Measurements from ENCODE around the gene EXOC3L1.

EXOC3L1 gene, protein sequence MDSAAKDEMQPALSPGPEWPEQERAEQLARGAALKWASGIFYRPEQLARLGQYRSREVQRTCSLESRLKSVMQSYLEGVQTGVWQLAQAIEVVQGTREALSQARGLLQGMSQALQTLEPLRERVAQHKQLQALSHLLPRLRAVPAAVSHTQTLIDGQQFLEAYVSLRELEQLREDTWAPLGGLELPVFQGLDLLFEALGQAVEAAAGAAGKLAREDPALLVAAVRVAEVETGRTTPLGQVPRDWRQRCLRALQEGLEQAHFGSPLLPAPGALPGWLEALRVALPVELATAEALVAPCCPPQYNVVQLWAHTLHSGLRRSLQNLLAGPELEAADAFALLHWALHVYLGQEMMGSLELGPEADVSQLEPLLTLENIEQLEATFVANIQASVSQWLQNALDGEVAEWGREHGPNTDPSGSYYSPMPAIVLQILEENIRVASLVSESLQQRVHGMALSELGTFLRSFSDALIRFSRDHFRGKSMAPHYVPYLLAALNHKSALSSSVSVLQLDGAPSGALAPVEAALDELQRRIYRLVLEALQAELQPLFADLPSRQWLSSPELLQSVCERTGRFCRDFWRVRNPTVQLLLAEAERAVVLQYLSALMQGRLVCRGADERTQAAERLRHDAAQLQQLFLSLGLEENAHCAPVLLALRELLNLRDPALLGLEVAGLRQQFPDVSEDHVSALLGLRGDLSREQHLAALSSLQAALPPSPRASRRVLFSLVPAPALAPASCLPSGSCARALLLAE

DNA sequence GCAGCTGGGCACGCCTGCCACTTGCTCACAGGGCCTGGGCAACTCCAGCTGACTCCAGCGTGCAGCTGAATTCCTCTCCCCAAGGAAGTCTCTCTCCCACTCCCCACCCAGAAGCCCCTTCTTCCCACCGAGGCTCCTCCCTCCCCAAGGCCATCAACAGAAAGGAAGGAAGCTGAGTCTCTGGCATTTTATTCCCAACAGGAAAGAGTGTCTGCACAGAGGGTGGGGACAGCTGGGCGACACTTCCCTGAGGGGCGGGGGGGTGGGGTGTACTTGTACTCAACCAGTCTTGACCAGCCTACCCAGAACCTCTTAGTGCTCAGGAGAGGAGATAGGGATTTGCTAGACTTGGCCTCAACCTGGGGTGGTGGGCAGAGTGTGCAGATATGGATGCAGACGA is at the start of gene EXOC3L1:
Gene EXOC3L1 (minus strand): TSS at position 96 of the 400 bp plus-strand sequence. CDS start 460 bp downstream, outside the sequence.
- Histone ChIP-seq H3K9ac (ENCODE audit: low read depth, low read length) (no peak within 1 kb of the TSS), H3K27me3 (ENCODE audit: control insufficient read depth, insufficient read depth, low read length) (peaks cover 17% of the 10 kb centered on the region), H3K4me1 (ENCODE audit: control insufficient read depth, insufficient read depth, low read length) (0 out of 2 replicates have a peak, but pooled peaks cover 7% of the 10 kb centered on the region), H3K4me3 (ENCODE audit: low read depth, low read length) (no peak within 1 kb of the TSS), H3K36me3 (ENCODE audit: control insufficient read depth, insufficient read depth, low read length) (peaks cover 21% of the 10 kb centered on the region), H3K27ac (ENCODE audit: low read depth, low read length) (no peak within 1 kb of the TSS), H3K9me3 (ENCODE audit: control insufficient read depth, insufficient read depth, low read length) (no peaks in the 10 kb centered on the region)

DNA sequence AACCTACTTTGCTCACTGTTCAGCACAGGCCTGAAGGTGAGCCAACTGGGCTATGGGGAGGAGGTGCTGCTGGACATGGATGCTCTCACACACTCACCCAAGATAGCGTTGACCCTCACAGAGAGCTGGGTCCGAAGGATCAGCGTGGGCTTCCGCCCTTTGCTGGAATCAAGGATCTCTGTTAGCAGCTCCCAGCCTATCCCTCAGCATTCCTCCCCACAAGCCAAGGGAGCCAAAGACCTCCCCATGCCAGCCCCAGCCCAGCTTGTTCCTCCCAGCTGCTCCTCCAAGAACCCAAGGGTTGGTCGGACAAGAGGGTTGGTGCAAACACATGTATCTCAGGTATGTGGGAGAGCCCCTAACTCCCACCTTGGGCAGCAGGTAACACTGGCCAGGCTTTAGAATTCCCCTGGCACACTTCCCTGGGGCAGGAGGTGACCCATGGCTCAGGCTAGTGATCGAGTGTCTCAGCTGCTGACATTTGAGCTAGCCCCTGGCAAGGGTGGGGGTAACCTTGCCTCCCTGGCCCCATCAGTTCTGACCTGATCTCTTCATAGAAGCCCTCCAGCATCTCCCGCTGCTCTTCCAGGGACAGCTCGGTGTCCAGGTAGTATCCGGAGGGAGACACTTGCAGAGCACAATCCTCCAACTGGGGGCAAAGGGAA is 49.0 kb upstream of the EXOC3L1 start:
- Histone ChIP-seq H3K4me3 (ENCODE audit: low read depth, low read length) (no peak overlapping the region), H3K36me3 (ENCODE audit: control insufficient read depth, insufficient read depth, low read length) (peaks cover 52% of the 10 kb centered on the region)

DNA sequence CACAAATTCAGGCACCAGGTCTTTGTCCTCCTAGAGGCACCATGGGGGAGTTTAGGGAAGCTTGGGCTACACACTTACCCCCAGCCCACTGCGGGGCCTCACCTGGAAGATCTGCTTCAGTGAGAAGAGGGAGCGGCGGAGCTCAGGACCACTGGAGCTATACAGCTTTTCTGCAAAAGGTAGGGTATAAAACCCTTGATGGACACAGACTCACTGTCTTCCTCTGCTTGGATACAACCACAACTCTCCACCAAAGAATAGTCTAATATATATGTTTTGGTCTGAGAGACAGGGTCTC is 48.3 kb upstream of the EXOC3L1 start:
- H3K4me1 ChIP-seq (ENCODE audit: control insufficient read depth, insufficient read depth, low read length), result peaks cover 12% of the 10 kb centered on the region
- no peaks in the 10 kb centered on the region for H3K9me3 ChIP-seq (ENCODE audit: control insufficient read depth, insufficient read depth, low read length)
- H3K4me3 ChIP-seq (ENCODE audit: low read depth, low read length), result no peak overlapping the region
- no peak overlapping the region for H3K27ac ChIP-seq (ENCODE audit: low read depth, low read length)
- no peaks in the 10 kb centered on the region for H3K27me3 ChIP-seq (ENCODE audit: control insufficient read depth, insufficient read depth, low read length)
- peaks cover 56% of the 10 kb centered on the region for H3K36me3 ChIP-seq (ENCODE audit: control insufficient read depth, insufficient read depth, low read length)
- no peak overlapping the region for H3K9ac ChIP-seq (ENCODE audit: low read depth, low read length)

More for the DNA sequence above, 49.0 kb upstream of the EXOC3L1 start:
- Histone ChIP-seq H3K4me1 (ENCODE audit: control insufficient read depth, insufficient read depth, low read length) (peaks cover 12% of the 10 kb centered on the region), H3K27me3 (ENCODE audit: control insufficient read depth, insufficient read depth, low read length) (no peaks in the 10 kb centered on the region), H3K9me3 (ENCODE audit: control insufficient read depth, insufficient read depth, low read length) (no peaks in the 10 kb centered on the region), H3K9ac (ENCODE audit: low read depth, low read length) (no peak overlapping the region), H3K27ac (ENCODE audit: low read depth, low read length) (no peak overlapping the region)

DNA sequence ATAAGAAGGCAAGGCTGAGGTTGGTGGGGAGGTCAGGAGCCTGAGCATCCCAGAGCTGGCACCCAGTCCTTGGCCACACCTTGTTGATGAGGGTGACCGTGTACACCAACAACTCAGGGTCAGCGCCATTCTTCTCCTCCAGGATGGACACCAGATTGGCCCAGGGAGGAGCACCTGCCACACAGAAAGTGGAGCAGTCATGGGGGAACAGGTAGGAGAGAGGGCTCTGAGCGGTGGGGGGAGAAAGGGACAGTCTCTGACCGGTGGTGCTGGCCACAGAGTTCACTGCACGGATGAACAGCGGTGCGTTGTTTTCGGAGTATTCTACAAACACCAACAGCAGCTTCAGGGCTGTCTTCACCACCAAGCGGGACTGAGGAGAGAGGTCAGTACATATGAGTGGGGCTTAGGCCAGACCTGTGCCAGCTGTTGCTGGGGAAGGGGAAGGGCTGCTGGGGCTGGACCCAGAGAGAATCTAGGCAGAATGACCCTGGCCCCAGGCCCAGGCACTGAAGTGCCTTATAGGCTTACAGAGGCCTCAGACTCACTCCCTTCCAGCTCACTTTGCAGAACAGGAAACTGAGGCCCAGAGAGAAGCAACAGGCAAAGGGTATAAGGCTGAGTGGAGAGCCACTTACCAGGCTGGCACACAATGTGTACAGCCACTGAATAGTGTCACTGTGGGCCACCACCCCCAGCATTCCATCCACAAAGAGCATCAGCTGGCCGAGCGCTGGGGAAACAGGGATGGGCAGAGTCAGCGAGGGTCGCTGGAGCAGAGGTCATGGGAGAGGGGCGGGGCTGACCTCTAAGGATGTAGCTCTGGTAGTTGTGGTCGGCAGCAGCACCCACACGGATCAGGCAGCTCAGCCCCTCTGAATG is 47.7 kb upstream of the EXOC3L1 start:
- Histone ChIP-seq H3K36me3 (ENCODE audit: control insufficient read depth, insufficient read depth, low read length) (peaks cover 57% of the 10 kb centered on the region), H3K9me3 (ENCODE audit: control insufficient read depth, insufficient read depth, low read length) (no peaks in the 10 kb centered on the region), H3K4me1 (ENCODE audit: control insufficient read depth, insufficient read depth, low read length) (peaks cover 12% of the 10 kb centered on the region), H3K27ac (ENCODE audit: low read depth, low read length) (no peak overlapping the region), H3K4me3 (ENCODE audit: low read depth, low read length) (no peak overlapping the region), H3K9ac (ENCODE audit: low read depth, low read length) (no peak overlapping the region), H3K27me3 (ENCODE audit: control insufficient read depth, insufficient read depth, low read length) (no peaks in the 10 kb centered on the region)

DNA sequence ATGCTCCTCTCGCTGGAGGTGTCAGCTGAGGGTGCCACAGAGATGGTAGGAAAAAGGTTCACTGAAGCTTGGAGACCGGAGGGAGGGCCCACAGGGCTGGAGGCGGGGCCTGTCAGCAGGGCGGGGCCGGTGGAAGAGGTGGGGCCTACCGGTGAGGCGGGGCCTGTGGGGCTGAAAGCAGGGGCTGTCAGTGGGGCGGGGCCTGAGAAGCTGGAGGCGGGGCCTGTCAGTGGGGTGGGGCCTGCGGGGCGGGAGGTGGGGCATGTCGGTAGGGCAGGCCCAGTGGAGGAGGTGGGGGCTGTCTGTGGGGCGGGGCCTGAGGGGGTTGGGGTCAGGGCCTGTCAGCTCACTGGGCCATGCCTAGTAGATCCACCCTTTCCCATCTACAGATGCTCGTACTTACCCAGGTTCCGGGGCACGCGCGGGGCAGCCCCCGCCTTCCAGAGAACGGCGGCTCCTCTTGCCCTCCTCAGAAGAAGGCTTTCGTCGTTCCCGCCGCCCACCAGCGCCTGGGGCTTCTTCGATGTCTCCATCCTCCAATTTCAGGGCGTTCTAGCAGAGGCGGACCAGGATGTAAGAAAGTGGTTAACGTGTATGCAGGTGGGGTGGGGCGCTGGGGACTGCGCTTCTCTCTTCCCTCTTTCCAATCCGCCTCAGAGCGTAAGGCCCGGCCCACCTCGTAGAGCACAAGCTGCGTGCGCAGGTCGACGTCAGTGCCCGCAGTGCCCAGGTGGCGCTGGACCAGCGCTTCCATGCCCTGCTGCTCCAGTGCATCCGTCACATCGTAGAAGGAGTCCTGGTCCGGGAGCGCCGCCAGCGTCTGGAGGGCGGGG is 46.8 kb upstream of the EXOC3L1 start:
- H3K4me3 ChIP-seq (ENCODE audit: low read depth, low read length), result no peak overlapping the region; the same call in 1 of the 2 replicates
- no peak overlapping the region for H3K27ac ChIP-seq (ENCODE audit: low read depth, low read length)
- no peaks in the 10 kb centered on the region for H3K9me3 ChIP-seq (ENCODE audit: control insufficient read depth, insufficient read depth, low read length)
- H3K9ac ChIP-seq (ENCODE audit: low read depth, low read length), result no peak overlapping the region
- peaks cover 10% of the 10 kb centered on the region for H3K4me1 ChIP-seq (ENCODE audit: control insufficient read depth, insufficient read depth, low read length)
- H3K36me3 ChIP-seq (ENCODE audit: control insufficient read depth, insufficient read depth, low read length), result peaks cover 60% of the 10 kb centered on the region
- H3K27me3 ChIP-seq (ENCODE audit: control insufficient read depth, insufficient read depth, low read length), result no peaks in the 10 kb centered on the region

DNA sequence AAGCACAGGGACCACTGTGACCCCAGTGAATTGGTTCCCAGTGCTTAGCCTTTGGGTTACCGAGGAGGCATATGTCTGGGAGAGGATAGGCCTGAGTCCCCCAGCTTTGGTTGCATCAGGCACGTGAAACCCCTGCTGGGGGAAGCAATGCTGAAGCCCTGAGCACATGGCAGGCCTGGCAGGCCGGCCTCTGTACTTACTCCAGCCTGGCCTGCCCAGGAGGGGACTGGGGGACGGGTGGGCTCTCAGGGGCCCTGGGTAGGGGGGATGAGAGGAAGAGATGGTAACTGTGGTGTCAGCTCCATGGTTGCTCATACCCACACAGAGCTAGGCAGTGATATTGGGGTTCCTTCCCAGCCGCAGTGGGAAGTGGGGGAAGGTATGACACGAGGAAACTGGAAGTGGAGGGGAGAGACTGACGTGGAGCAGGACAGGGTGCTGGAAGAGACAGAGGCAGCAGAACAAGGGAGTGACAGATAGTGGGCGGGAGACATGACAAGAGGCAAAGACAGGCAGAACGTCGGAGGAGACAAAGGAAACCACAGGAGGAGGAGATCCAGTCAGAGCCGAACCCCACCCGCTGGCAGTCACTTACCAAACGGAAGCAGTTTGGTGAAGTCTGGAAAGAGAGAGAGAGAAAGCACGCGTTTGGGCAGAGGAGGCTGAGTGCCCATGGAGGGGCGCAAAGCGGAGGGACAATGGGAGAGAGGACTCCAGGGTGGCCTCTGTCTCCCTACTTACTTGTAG is 46.1 kb upstream of the EXOC3L1 start:
- no peak overlapping the region for H3K27ac ChIP-seq (ENCODE audit: low read depth, low read length)
- H3K27me3 ChIP-seq (ENCODE audit: control insufficient read depth, insufficient read depth, low read length), result no peaks in the 10 kb centered on the region
- no peaks in the 10 kb centered on the region for H3K9me3 ChIP-seq (ENCODE audit: control insufficient read depth, insufficient read depth, low read length)
- no peak overlapping the region for H3K9ac ChIP-seq (ENCODE audit: low read depth, low read length)
- H3K4me1 ChIP-seq (ENCODE audit: control insufficient read depth, insufficient read depth, low read length), result peaks cover 3% of the 10 kb centered on the region; the same call in 1 of the 2 replicates
- H3K36me3 ChIP-seq (ENCODE audit: control insufficient read depth, insufficient read depth, low read length), result peaks cover 68% of the 10 kb centered on the region
- H3K4me3 ChIP-seq (ENCODE audit: low read depth, low read length), result no peak overlapping the region

DNA sequence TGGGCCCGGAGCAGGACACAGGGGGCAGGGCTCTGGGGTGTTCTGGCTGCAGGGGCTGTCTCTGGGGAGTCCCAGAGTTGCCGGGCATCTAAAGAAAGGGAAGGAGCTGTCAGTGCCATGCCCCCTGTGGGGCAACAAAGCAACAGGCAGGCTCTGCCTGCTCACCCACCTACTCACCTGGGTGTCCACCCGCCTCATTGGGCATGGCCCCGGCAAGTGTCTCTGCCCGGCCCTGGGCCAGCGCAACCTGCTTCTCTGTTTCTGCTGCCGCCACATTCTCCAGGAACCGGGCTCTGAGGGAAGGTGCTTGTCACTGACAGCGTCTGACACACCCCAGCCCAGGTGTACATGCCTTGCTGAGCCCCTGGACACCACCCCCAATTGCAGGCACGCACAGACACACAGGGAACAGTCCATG is 44.3 kb upstream of the EXOC3L1 start:
- no peaks in the 10 kb centered on the region for H3K27me3 ChIP-seq (ENCODE audit: control insufficient read depth, insufficient read depth, low read length)
- H3K36me3 ChIP-seq (ENCODE audit: control insufficient read depth, insufficient read depth, low read length), result peaks cover 79% of the 10 kb centered on the region
- no peaks in the 10 kb centered on the region for H3K4me1 ChIP-seq (ENCODE audit: control insufficient read depth, insufficient read depth, low read length)
- H3K27ac ChIP-seq (ENCODE audit: low read depth, low read length), result no peak overlapping the region
- no peak overlapping the region for H3K4me3 ChIP-seq (ENCODE audit: low read depth, low read length)
- no peaks in the 10 kb centered on the region for H3K9me3 ChIP-seq (ENCODE audit: control insufficient read depth, insufficient read depth, low read length)
- no peak overlapping the region for H3K9ac ChIP-seq (ENCODE audit: low read depth, low read length)

DNA sequence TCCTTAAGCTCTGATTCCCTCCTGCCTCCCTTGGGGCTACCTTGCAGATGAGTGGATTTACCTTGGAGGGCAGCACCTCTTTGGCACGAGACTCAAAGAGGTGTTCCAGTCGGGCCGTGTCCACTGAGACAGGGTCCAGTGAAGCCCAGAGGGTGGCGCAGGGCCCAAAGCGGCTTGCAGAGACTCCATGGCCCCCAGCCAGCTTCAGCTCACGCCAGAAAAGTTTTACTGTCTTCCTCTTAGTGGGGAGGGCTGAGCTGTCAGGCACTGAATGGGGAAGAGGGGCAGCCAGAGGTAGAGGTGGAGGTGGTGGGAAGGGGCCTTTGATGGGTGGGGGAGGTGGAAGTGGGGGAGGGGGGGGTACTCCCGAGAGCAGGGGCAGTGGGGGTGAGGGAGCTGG is 43.7 kb upstream of the EXOC3L1 start:
- Histone ChIP-seq H3K9me3 (ENCODE audit: control insufficient read depth, insufficient read depth, low read length) (no peaks in the 10 kb centered on the region), H3K27me3 (ENCODE audit: control insufficient read depth, insufficient read depth, low read length) (no peaks in the 10 kb centered on the region), H3K4me1 (ENCODE audit: control insufficient read depth, insufficient read depth, low read length) (no peaks in the 10 kb centered on the region), H3K36me3 (ENCODE audit: control insufficient read depth, insufficient read depth, low read length) (peaks cover 79% of the 10 kb centered on the region), H3K4me3 (ENCODE audit: low read depth, low read length) (no peak overlapping the region), H3K9ac (ENCODE audit: low read depth, low read length) (no peak overlapping the region), H3K27ac (ENCODE audit: low read depth, low read length) (no peak overlapping the region)

DNA sequence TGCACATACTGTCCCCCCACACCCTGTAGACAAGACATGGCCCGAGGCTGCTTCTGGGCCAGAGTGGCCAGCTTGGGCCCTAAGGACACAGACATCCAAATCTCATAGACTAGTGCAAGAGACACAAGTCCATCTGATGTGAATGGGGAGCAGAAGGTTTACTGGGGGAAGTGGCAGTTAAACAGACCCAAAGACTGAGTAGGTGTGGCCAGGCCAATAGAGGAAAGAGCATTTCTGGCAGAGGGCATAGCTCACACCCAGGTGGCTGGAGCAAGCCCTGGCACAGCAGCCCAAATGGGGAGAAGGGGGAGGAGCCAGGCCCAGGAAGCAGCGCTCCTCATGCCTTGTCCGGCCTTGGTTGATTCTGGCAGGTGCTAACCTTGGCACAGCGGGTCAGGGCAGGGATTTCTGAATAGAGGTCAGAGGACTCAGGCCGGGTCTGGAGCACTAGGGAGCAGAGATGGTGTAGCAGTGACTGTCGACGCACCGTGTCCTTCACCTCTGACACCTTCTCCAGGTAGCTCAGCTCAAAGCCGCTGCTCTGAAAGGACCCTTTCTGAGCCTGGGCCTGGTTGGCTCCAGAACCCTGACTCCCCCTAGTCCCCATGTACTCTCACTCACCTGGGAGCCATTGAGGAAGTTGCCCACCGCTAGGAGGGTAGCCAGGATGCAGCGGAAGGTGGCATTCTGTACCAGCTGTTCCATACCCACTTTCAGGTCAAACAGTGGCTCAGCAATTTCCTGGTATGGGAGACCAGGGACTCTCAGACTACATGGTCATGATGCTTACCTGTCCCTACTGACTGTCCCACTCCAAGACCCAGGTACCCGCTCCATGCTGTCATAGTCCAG is 41.1 kb upstream of the EXOC3L1 start:
- H3K9ac ChIP-seq (ENCODE audit: low read depth, low read length), result no peak overlapping the region
- peaks cover 62% of the 10 kb centered on the region for H3K36me3 ChIP-seq (ENCODE audit: control insufficient read depth, insufficient read depth, low read length)
- no peaks in the 10 kb centered on the region for H3K27me3 ChIP-seq (ENCODE audit: control insufficient read depth, insufficient read depth, low read length)
- peaks cover 3% of the 10 kb centered on the region; the same call in 1 of the 2 replicates for H3K4me1 ChIP-seq (ENCODE audit: control insufficient read depth, insufficient read depth, low read length)
- H3K9me3 ChIP-seq (ENCODE audit: control insufficient read depth, insufficient read depth, low read length), result no peaks in the 10 kb centered on the region
- H3K4me3 ChIP-seq (ENCODE audit: low read depth, low read length), result no peak overlapping the region
- H3K27ac ChIP-seq (ENCODE audit: low read depth, low read length), result no peak overlapping the region
